Ishikawa (cell line): ENCODE results near the gene ATP11A.

ENCODE experiments used
- CEBPB ChIP-seq: IDR thresholded peaks from 2 replicates; pipeline ENCODE4 v1.6.1; 2012
- CREB1 ChIP-seq: IDR thresholded peaks from 2 replicates; pipeline ENCODE4 v1.6.1; 2012; ENCODE audit warnings: low read depth
- EGR1 ChIP-seq: IDR thresholded peaks from 2 replicates; pipeline ENCODE4 v1.6.1; 2012
- EP300 ChIP-seq: IDR thresholded peaks from 2 replicates; pipeline ENCODE4 v1.6.1; 2012; ENCODE audit warnings: borderline replicate concordance
- FOXM1 ChIP-seq: IDR thresholded peaks from 2 replicates; pipeline ENCODE4 v1.6.1; 2012; ENCODE audit warnings: low read depth, borderline replicate concordance
- NFIC ChIP-seq: IDR thresholded peaks from 2 replicates; pipeline ENCODE4 v1.6.1; 2012
- RAD21 ChIP-seq: IDR thresholded peaks from 2 replicates; pipeline ENCODE4 v1.6.1; 2012; ENCODE audit warnings: low read depth
- REST ChIP-seq: IDR thresholded peaks from 2 replicates; pipeline ENCODE4 v1.6.1; 2012; ENCODE audit warnings: low read depth, mild to moderate bottlenecking
- TAF1 ChIP-seq: IDR thresholded peaks from 2 replicates; pipeline ENCODE4 v1.6.1; 2012; ENCODE audit warnings: low read depth, mild to moderate bottlenecking
- TCF12 ChIP-seq: IDR thresholded peaks from 2 replicates; pipeline ENCODE4 v1.6.1; 2012; ENCODE audit warnings: low read depth
- TEAD4 ChIP-seq: IDR thresholded peaks from 2 replicates; pipeline ENCODE4 v1.6.1; 2012
- USF1 ChIP-seq: IDR thresholded peaks from 2 replicates; pipeline ENCODE4 v1.6.1; 2012
- YY1 ChIP-seq: IDR thresholded peaks from 2 replicates; pipeline ENCODE4 v1.6.1; 2012; ENCODE audit warnings: low read depth
- ZBTB7A ChIP-seq: IDR thresholded peaks from 2 replicates; pipeline ENCODE4 v1.6.1; 2012; ENCODE audit warnings: low read depth
- TF ChIP-seq, protein P1 (sequence below): IDR thresholded peaks from 2 replicates; pipeline ENCODE4 v1.6.1; 2012

Gene ATP11A

DNA sequence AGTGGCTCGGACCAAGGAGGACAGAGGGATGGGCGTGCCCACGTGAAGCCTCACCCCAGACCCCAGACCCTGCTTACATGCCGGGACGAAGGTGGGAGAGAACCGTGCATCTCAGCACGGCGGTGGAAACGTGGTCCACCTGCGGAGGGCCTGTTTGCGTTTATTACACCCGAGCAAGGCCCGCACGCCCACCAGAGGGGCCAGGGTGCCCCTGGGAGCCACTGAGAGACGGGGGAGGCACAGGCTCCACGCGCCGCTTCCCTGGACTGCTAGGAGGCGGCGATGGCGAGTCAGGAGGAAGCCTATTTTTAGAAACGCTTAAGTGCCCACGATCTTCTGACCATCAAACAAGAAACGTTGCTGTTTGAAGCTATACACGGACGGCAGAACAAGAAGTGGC, 80.7 kb downstream of the ATP11A start:
- TF ChIP-seq CREB1, result no peak
- no peak for TF ChIP-seq CEBPB
- TF ChIP-seq NFIC, result no peak
- TF ChIP-seq TEAD4, result no peak
- no peak for TF ChIP-seq EP300
- no peak for TF ChIP-seq YY1
- no peak for TF ChIP-seq EGR1
- no peak for TF ChIP-seq TAF1
- TF ChIP-seq, protein P1, sequence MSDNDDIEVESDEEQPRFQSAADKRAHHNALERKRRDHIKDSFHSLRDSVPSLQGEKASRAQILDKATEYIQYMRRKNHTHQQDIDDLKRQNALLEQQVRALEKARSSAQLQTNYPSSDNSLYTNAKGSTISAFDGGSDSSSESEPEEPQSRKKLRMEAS, result no peak

GRCh38 chr13:112771139-112771876, 81.5 kb downstream of the ATP11A start:
- TF ChIP-seq USF1 (no peak), RAD21 (no peak), TEAD4 (no peak), FOXM1 (no peak), NFIC (no peak), YY1 (no peak), ZBTB7A (no peak), REST (no peak), EGR1 (no peak), EP300 (no peak), CREB1 (no peak), TAF1 (no peak), CEBPB (no peak), TCF12 (no peak)
- TF ChIP-seq, protein P1, result no peak

DNA sequence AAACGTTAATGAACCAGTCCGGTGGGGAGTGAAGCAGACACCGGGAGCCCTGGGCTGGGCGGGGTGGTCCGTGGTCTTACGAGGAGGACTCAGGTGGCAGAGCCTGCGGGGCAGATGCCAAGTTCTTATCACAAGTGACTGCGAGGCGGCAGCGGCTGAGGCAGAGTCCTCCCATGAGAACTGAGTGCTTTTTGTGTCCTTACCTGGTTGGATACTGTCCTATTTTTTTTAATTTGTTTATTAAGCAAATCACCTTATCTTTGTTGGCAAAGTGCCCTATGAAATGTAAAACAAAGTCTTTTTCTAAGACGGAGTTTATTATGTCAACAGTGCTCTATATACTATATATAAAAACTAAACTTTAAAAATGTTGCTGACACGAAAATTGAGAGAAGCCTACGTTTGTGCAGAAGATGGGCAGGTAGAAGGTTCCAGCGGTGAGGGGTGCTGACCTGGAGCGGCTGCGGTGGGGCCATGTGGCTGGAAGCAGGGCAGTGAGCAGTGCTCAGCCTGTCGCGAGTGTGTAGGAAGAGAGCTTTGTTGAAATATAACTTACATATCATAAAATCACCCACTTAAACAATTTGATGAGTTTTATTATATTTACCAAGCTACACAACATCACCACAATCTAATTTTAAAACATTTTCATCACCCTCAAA, 82.2 kb downstream of the ATP11A start:
- TF ChIP-seq TCF12, result no peak
- no peak for TF ChIP-seq CREB1
- TF ChIP-seq TAF1, result no peak
- no peak for TF ChIP-seq ZBTB7A
- TF ChIP-seq NFIC, result no peak
- no peak for TF ChIP-seq RAD21
- TF ChIP-seq CEBPB, result no peak
- no peak for TF ChIP-seq YY1
- TF ChIP-seq, protein P1, result no peak
- TF ChIP-seq USF1, result no peak

- TF ChIP-seq FOXM1 (no peak), TCF12 (no peak), EGR1 (no peak), TEAD4 (no peak), USF1 (no peak)
- TF ChIP-seq, protein P1, result no peak
Measured at GRCh38 chr13:112772539-112772909, 82.7 kb downstream of the ATP11A start.

GRCh38 chr13:112772929-112773328, 83.1 kb downstream of the ATP11A start:
- TF ChIP-seq USF1 (no peak), FOXM1 (no peak), CREB1 (no peak), TAF1 (no peak), TCF12 (no peak), TEAD4 (no peak), REST (no peak), ZBTB7A (no peak), CEBPB (no peak), RAD21 (no peak), EGR1 (no peak), YY1 (no peak), EP300 (no peak), NFIC (no peak)
- TF ChIP-seq, protein P1, result no peak
